Measurements from ENCODE around the gene DYRK2.

The DYRK2 gene

DNA sequence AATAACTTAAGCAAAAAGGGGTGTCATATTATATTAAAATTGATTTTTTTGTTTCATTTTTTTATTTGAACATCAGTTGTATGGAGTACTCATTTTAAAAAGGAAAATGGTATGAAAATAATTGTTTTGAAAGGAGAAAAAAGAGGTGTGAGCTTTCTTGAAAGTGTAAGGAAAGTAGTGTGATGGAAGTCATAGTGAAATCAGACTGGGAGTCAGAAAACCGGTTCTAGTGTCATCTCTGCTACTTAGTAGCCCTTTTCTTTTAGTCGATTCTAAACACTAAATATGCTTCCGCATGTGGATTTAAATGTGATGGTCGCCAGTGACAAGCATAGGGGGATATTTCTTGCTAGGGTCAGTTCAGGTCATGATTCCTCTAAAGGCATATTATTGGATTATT, 1.8 kb upstream of the DYRK2 start:
- no peak for DNase-seq (ENCODE audit: low read depth)

DNA sequence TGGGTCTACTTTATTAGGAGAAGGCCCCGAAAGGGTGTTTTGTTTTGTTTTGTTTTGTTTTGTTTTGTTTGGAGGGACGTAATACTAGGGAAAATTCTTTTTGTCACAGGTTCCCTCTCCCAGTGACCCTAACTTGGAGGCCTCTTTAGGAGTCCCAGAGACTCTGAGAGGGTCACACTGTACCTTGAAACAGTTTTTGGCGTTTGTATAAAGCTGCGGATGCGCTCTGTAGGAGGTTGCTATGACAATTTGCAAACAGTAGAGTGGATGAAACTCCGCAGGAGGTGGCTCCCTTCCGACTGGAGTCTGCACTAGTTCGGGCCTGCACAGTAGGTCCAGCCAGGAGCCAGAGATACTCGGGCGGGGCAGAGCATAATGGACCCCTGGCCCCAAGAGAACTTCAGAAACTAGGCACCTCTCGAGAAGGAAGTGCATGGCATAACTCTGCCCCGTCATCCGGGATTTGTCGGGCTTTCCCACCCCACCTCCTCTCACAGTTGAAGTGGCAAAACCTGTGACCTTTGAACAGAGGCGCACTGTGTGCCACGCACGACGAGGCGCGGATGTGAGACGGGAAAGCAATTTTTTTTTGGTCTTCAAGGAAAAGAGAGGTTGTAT, 1.3 kb upstream of the DYRK2 start:
- DNase-seq (ENCODE audit: low read depth) = no peak

- peak; percentile 84 for DNase-seq (ENCODE audit: low read depth)
These were observed 585 bp upstream of the DYRK2 start for GRCh38 chr12:67647799-67648520.

- no peak for DNase-seq (ENCODE audit: low read depth)
These were observed 670 bp downstream of the DYRK2 start for GRCh38 chr12:67649261-67649569.

DNA sequence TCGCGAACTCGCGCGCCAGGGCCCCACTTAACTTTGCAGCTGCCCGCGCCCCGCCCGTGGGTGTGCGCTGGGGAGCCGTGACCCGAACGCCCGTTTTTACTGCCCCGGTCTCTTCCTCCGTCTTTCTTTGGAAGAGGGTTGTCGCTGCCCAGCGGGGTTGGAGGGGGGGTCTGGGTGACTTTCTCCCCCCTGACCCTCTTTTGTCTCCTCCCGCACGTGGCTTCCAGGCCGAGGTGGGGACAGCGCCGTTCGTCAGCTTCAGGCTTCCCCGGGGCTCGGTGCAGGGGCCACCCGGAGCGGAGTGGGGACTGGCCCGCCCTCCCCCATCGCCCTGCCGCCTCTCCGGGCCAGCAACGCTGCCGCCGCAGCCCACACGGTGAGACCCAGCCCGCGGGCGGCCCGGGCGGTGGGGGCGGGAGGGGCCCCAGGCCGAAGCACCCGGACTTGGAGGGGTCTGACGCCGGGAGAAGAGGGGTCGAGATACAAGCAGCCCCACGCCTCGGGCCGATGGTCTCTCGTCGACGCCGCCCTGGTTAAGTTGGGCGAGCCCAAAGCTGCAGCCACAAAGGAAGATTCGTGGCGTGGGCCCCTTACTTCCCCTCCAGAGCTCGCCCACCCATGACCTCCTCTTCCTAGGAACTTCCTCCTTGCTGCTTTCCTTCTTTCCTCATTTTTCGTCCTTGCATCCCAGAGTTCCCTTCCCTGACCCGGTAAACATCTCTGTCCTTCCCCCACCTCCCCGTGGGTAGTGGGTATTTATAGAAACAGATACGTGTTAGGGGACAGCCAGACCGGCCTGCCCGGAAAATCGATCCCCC, 1.2 kb downstream of the DYRK2 start:
- DNase-seq (ENCODE audit: low read depth) = no peak

DNA sequence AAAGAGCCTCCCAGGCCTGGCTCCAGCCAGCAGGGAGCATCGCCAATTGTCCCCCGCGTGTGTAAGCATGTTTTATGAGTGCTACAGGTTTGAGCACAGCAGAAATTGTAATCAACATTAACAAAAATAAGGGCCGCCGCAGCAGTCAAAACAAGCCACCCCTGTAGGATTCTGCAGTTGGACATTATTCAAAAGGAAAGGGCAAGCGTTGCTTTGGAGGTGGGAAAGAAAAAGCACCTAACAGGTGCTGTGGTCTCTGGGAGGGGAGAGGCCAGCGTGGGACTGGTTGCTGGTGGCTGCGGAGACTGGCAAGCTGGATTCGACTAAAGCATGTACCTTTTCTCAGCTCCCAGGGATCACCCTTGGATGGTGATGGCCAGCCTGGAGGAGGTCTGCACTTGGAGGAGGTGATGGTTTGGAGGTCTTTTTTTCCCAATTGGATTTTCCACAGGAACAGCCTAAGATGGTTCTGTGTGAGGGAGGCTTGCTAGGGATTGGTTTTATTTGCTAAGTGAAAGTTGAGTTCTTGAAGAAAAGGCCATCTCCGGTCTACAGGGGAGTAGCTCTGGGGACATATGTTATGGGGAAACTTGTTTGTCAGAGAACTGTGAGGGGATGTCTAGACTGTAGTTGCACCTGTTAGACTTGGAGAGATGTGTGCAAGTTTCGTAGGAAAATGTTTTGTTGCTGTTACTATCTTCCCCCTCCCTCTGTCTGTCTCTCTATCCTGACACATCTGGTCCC, 2.0 kb downstream of the DYRK2 start:
- no peak for DNase-seq (ENCODE audit: low read depth)

- DNase-seq (ENCODE audit: low read depth) = peak; percentile 39
These were observed 2.7 kb downstream of the DYRK2 start for GRCh38 chr12:67651132-67651695.

- DNase-seq (ENCODE audit: low read depth) = no peak
These were observed 7.3 kb downstream of the DYRK2 start for GRCh38 chr12:67655829-67656228.

- no peak for DNase-seq (ENCODE audit: low read depth)
These were observed 7.7 kb downstream of the DYRK2 start for GRCh38 chr12:67656251-67656650.

GRCh38 chr12:67658486-67658885, 9.9 kb downstream of the DYRK2 start:
- DNase-seq (ENCODE audit: low read depth) = no peak

DNA sequence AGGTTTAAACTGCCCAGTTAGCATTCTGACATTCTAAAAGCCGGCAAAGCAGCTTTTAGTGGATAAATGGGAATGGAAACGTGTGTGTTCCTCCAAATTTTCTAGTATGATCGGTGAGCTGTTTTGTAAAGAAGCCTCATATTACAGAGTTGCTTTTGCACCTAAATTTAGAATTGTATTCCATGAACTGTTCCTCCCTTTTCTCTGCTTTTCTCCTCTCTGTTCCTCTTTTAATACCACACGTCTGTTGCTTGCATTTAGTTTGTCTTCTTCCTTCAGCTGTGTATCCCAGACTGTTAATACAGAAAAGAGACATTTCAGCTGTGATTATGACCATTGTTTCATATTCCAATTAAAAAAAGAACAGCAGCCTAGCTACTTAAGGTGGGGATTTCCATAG, 10.7 kb downstream of the DYRK2 start:
- DNase-seq (ENCODE audit: low read depth) = no peak

GRCh38 chr12:67661311-67662021, 12.9 kb downstream of the DYRK2 start:
- peak; percentile 67 for DNase-seq (ENCODE audit: low read depth)

DNA sequence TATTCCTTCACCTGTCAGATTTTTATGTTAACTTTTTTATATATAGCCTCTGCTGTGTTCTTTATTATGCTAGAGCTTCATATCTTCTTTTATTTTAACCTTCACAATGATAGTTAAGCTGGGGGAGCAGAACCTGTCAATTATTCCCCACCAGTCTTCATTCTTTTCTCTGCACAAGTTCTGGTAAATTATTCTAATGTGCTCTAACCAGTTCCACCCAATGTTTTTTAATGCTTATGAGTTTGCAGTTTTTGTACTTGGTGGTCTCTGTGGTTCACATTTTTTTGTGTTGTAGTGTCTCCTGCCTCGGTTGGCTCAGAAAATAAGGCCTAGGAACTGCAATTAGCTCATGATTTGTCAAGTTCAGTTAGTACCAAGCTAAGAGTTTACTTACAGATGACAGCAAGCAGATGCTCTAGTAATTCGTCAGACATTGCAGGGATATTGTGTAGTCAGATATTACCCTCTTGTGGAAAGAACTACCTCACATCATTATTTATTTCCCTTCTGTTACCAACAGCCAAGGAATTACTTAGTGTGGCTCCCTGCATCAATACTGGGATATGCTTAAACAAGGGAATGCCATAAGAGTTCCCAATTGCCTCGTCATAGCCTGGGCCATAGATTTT, 14.5 kb downstream of the DYRK2 start:
- DNase-seq (ENCODE audit: low read depth) = peak; percentile 93

GRCh38 chr12:67664171-67664570, 15.6 kb downstream of the DYRK2 start:
- no peak for DNase-seq (ENCODE audit: low read depth)

DNA sequence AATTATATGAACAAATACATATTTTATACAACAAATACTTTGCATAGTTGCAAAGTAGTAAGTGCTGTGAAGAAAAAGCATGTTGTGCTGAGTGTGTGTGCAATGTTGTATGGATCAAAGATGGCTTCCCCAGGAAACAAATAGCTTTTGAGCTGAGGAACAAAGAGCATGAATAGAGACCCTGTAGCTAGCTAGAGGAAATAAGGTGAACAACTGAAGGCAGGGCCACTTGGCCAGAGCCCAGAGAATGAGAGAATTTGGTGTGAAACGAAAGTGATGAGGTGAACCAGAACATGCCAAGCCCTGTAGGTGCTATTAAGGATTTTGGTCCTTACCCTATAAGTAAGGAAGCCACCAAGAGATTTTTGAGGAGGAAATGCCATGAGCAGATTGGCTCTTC, 17.1 kb downstream of the DYRK2 start:
- no peak for DNase-seq (ENCODE audit: low read depth)

- no peak for DNase-seq (ENCODE audit: low read depth)
These were observed 18.1 kb downstream of the DYRK2 start for GRCh38 chr12:67666605-67667004.

DNA sequence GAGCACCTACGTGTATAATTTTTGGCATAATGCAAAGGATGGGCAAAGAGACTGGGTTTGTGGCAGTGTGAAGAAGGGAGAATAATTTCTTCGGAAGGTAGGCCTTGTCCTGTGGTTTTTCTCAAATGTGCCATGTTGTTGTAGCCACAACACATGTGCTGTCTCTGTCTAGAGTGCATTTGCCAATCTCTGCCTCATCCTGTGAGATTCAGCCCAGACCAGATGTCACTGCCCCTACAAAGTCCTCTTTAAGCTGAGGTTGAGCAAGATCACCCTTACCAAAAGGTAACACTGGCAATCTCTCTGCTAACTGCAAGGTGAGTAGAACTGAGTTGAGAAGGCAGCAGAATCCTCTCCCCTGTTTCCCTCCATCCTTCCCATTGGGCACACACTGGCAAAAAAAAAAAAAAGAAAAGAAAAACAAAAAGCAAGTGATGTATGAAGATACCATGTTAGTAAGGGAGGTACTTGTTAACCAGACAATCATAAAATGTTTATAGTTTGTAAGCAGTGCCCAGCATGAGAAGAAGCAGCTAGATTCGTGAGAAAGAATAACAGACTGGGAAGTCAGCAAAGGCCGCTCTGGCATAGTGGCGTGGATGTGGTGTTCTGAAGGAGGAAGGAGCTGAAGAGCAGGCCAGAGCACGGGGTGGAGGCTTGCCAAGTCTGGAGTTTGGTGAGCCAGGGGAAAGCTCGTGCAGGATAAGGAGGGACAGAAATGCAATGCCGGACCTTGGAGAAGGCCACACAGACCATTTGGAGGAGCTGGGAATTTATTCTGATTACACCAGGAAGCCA, 18.9 kb downstream of the DYRK2 start:
- no peak for DNase-seq (ENCODE audit: low read depth)

DNA sequence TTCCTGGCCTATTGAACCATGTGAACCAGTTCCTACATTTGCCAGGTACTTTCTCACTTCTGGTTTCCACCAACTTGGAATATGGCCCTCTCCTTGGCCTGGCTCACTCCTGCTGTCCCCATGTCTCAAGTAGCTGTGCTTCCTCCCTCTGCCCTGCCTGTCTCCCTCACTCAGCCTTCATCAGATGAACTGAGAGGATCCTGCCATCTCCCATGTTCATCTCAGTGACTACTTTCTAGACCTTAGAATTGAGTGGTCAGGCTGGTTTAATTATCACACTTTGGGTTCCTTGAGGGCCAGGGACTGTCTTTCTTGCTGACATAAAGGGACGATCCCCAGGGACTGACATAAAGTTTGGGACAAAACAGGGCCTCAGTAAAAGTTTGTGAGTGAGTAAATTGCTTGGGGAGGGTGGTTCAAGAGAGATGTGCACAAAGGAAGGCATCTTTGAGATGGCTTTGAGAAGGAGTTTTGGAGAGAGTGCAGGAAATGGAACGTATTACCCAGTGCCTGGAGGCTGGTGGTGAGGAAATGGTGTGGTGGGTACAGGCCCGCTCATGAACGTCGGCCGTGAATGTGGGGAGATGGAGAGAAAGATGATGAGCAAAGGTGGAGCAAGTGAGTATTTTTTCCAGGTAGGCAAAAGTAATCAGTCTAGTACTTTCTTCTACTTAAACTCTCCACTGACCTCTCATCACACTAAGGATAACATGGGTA, 20.8 kb downstream of the DYRK2 start:
- no peak for DNase-seq (ENCODE audit: low read depth)

DNA sequence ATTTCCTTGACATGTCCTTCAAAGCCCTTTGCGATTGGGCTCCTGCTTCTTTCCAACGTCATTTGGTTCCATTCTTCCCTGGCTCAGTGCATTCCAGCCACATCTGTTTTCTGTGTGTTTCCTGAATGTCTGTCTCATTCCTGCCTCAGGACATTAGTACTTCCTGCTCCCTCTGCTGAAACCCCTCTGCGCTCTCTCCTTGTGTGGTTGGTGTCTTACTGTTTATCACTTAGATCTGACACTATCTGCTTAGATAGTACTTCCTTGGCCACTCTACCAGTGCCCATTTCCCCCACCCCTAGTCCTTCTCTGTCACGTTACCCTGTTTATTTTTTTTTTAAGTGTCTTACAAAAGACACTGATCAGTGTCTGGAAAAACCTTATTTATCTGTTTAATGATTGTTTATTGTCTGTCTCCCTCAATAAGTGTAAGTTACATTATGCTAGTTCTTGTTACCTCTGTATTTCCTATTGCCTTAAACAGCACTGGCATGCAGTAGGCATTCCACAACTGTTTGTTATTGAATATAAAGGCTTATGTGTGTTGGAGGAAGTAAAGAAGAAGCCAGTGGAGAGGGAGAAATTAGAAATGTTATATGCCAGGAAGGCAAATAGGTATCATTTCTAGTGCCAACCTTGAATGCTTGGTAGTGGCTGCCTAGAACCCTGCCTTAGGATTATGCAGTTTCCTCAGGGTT, 21.5 kb downstream of the DYRK2 start:
- no peak for DNase-seq (ENCODE audit: low read depth)
